ENCODE measurements around the gene ZSWIM8.

GRCh38 chr10:73806176-73806950 lies 21.0 kb downstream of the ZSWIM8 start:
- TF ChIP-seq POLR2A (IDR thresholded peaks at IDR 0.05) (no peak), CTCF (IDR thresholded peaks at IDR 0.05) (no peak)

All from Peyer's patch (tissue), 4 donors.